Measurements from ENCODE around the gene CDH10.

Gene CDH10

GRCh38 chr5:24609706-24610105 is 35.1 kb downstream of the CDH10 start:
- no peak overlapping the region for H3K9ac ChIP-seq (ENCODE audit: low read length)
- no peak overlapping the region for H3K27ac ChIP-seq (ENCODE audit: low read depth, low read length, poor library complexity, severe bottlenecking)
- H3K36me3 ChIP-seq (ENCODE audit: insufficient read depth, low read length) = no peaks in the 10 kb centered on the region
- no peaks in the 10 kb centered on the region for H3K27me3 ChIP-seq (ENCODE audit: insufficient read depth, low read length)
- TF ChIP-seq CTCF (IDR thresholded peaks at IDR 0.05; ENCODE audit: low read length) (no peak), EZH2 (IDR thresholded peaks at IDR 0.05; ENCODE audit: borderline replicate concordance, low read length) (no peak)
- H2AFZ ChIP-seq (ENCODE audit: low read length) = no peak overlapping the region
- H3K4me3 ChIP-seq (ENCODE audit: low read depth, low read length, poor library complexity, severe bottlenecking) = no peak overlapping the region
- H3K4me1 ChIP-seq (ENCODE audit: insufficient read depth, low read length, severe bottlenecking) = no peaks in the 10 kb centered on the region
- H3F3A ChIP-seq (ENCODE audit: insufficient read depth, low read length) = no peaks in the 10 kb centered on the region
- no peak overlapping the region for H3K4me2 ChIP-seq (ENCODE audit: low read length)
- H3K9me2 ChIP-seq (ENCODE audit: low read depth, low read length) = no peaks in the 10 kb centered on the region
- no peaks in the 10 kb centered on the region for H3K9me3 ChIP-seq (ENCODE audit: low read length)
- H3K79me2 ChIP-seq (ENCODE audit: insufficient read depth, low read length) = no peaks in the 10 kb centered on the region
- H4K20me1 ChIP-seq (ENCODE audit: insufficient read depth, low read length) = no peaks in the 10 kb centered on the region

- no peaks in the 10 kb centered on the region for H3F3A ChIP-seq (ENCODE audit: insufficient read depth, low read length)
- H3K9ac ChIP-seq (ENCODE audit: low read length) = no peak overlapping the region
- H2AFZ ChIP-seq (ENCODE audit: low read length) = no peak overlapping the region
- no peaks in the 10 kb centered on the region for H3K79me2 ChIP-seq (ENCODE audit: insufficient read depth, low read length)
- no peaks in the 10 kb centered on the region for H3K4me1 ChIP-seq (ENCODE audit: insufficient read depth, low read length, severe bottlenecking)
- H3K27me3 ChIP-seq (ENCODE audit: insufficient read depth, low read length) = no peaks in the 10 kb centered on the region
- H3K4me3 ChIP-seq (ENCODE audit: low read depth, low read length, poor library complexity, severe bottlenecking) = no peak overlapping the region
- H3K27ac ChIP-seq (ENCODE audit: low read depth, low read length, poor library complexity, severe bottlenecking) = no peak overlapping the region
- TF ChIP-seq CTCF (IDR thresholded peaks at IDR 0.05; ENCODE audit: low read length) (no peak), EZH2 (IDR thresholded peaks at IDR 0.05; ENCODE audit: borderline replicate concordance, low read length) (no peak)
- H3K4me2 ChIP-seq (ENCODE audit: low read length) = no peak overlapping the region
- H3K9me2 ChIP-seq (ENCODE audit: low read depth, low read length) = no peaks in the 10 kb centered on the region
- H4K20me1 ChIP-seq (ENCODE audit: insufficient read depth, low read length) = no peaks in the 10 kb centered on the region
- no peaks in the 10 kb centered on the region for H3K36me3 ChIP-seq (ENCODE audit: insufficient read depth, low read length)
- no peaks in the 10 kb centered on the region for H3K9me3 ChIP-seq (ENCODE audit: low read length)
These were observed 37.8 kb downstream of the CDH10 start for GRCh38 chr5:24606971-24607370.

GRCh38 chr5:24602188-24602587 is 42.6 kb downstream of the CDH10 start:
- Histone ChIP-seq H3K4me1 (ENCODE audit: insufficient read depth, low read length, severe bottlenecking) (no peaks in the 10 kb centered on the region), H3K4me3 (ENCODE audit: low read depth, low read length, poor library complexity, severe bottlenecking) (no peak overlapping the region), H3F3A (ENCODE audit: insufficient read depth, low read length) (no peaks in the 10 kb centered on the region), H3K27ac (ENCODE audit: low read depth, low read length, poor library complexity, severe bottlenecking) (no peak overlapping the region), H3K9ac (ENCODE audit: low read length) (no peak overlapping the region), H3K79me2 (ENCODE audit: insufficient read depth, low read length) (no peaks in the 10 kb centered on the region), H4K20me1 (ENCODE audit: insufficient read depth, low read length) (no peaks in the 10 kb centered on the region), H3K9me2 (ENCODE audit: low read depth, low read length) (no peaks in the 10 kb centered on the region), H2AFZ (ENCODE audit: low read length) (no peak overlapping the region), H3K36me3 (ENCODE audit: insufficient read depth, low read length) (no peaks in the 10 kb centered on the region), H3K9me3 (ENCODE audit: low read length) (no peaks in the 10 kb centered on the region), H3K4me2 (ENCODE audit: low read length) (no peak overlapping the region), H3K27me3 (ENCODE audit: insufficient read depth, low read length) (no peaks in the 10 kb centered on the region)
- TF ChIP-seq EZH2 (IDR thresholded peaks at IDR 0.05; ENCODE audit: borderline replicate concordance, low read length) (no peak), CTCF (IDR thresholded peaks at IDR 0.05; ENCODE audit: low read length) (no peak)

All from OCI-LY1 (cell line).